C4-2B (cell line): ENCODE data around the gene TMEM182.

ENCODE experiments used
- ZFX ChIP-seq: fragments of 450-650 bp; IDR thresholded peaks from 2 replicates; pipeline ENCODE4 v1.6.1; 2017
- TF ChIP-seq, protein P1 (sequence below): fragments of 450-650 bp; conservative IDR thresholded peaks from 2 replicates; pipeline ENCODE4 v1.5.1; 2017; ENCODE audit warnings: mild to moderate bottlenecking

DNA sequence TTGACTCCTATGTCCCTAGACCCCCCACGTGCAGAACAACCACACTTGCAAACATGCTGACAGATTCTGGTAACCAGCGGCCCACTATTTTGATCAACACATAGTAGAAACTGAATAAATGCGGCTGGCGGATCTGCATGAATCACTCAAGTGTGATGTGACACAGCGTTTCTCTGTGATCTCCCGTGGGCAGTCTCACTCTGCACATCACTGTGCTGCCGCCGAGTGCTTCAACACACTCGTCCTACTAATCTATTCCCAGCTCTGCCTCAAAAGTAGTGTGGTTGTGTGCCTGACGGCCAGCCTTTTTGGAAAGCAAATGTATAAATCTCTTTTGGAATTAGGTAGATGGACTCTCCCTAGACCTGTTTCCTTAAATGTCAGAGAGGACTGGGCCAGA lies 37.3 kb upstream of the TMEM182 start:
- TF ChIP-seq, protein P1, sequence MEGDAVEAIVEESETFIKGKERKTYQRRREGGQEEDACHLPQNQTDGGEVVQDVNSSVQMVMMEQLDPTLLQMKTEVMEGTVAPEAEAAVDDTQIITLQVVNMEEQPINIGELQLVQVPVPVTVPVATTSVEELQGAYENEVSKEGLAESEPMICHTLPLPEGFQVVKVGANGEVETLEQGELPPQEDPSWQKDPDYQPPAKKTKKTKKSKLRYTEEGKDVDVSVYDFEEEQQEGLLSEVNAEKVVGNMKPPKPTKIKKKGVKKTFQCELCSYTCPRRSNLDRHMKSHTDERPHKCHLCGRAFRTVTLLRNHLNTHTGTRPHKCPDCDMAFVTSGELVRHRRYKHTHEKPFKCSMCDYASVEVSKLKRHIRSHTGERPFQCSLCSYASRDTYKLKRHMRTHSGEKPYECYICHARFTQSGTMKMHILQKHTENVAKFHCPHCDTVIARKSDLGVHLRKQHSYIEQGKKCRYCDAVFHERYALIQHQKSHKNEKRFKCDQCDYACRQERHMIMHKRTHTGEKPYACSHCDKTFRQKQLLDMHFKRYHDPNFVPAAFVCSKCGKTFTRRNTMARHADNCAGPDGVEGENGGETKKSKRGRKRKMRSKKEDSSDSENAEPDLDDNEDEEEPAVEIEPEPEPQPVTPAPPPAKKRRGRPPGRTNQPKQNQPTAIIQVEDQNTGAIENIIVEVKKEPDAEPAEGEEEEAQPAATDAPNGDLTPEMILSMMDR, result no peak
- TF ChIP-seq ZFX, result no peak
